CMK (cell line): ENCODE data around the gene DMXL2.
"Not testable (repeated sequence)": the region's sequence is repeated elsewhere in the genome, so short reads cannot be mapped to it uniquely, and the experiment has no call there.

Source experiments
- DNase-seq: peaks from one replicate; pipeline ENCODE4 v3.0.0-alpha.2; 2010; ENCODE audit warnings: low read depth

DMXL2 gene

GRCh38 chr15:51576911-51577500 lies 45.6 kb downstream of the DMXL2 start:
- DNase-seq = no peak

- DNase-seq = no peak
Measured at GRCh38 chr15:51576286-51576850, 46.2 kb downstream of the DMXL2 start.

- DNase-seq = no peak
Measured at GRCh38 chr15:51575775-51576174, 46.8 kb downstream of the DMXL2 start.

GRCh38 chr15:51573352-51573751 lies 49.2 kb downstream of the DMXL2 start:
- DNase-seq = not testable (repeated sequence)

GRCh38 chr15:51568939-51569784 lies 53.4 kb downstream of the DMXL2 start:
- DNase-seq = peak; percentile 37

- DNase-seq = no peak
Measured at GRCh38 chr15:51561271-51561670, 61.3 kb downstream of the DMXL2 start.

GRCh38 chr15:51558876-51559275 lies 63.7 kb downstream of the DMXL2 start:
- DNase-seq = no peak

GRCh38 chr15:51558411-51558810 lies 64.2 kb downstream of the DMXL2 start:
- no peak for DNase-seq

- no peak for DNase-seq
Measured at GRCh38 chr15:51550841-51551240, 71.7 kb downstream of the DMXL2 start.

- no peak for DNase-seq
Measured at GRCh38 chr15:51547656-51548055, 74.9 kb downstream of the DMXL2 start.

GRCh38 chr15:51536965-51537574 lies 85.5 kb downstream of the DMXL2 start:
- no peak for DNase-seq

- DNase-seq = no peak
Measured at GRCh38 chr15:51533672-51534398, 88.7 kb downstream of the DMXL2 start.

GRCh38 chr15:51526955-51527354 lies 95.6 kb downstream of the DMXL2 start:
- DNase-seq = no peak

- no peak for DNase-seq
Measured at GRCh38 chr15:51524376-51524775, 98.2 kb downstream of the DMXL2 start.

- no peak for DNase-seq
Measured at GRCh38 chr15:51516291-51516690, 106.3 kb downstream of the DMXL2 start.

- DNase-seq = no peak
Measured at GRCh38 chr15:51505251-51505650, 117.3 kb downstream of the DMXL2 start.

GRCh38 chr15:51503003-51503402 lies 119.6 kb downstream of the DMXL2 start:
- DNase-seq = no peak

- no peak for DNase-seq
Measured at GRCh38 chr15:51499379-51499976, 123.1 kb downstream of the DMXL2 start.

GRCh38 chr15:51497806-51498205 lies 124.8 kb downstream of the DMXL2 start:
- no peak for DNase-seq

- no peak for DNase-seq
Measured at GRCh38 chr15:51496246-51496645, 126.3 kb downstream of the DMXL2 start.

GRCh38 chr15:51494411-51495314 lies 127.9 kb downstream of the DMXL2 start:
- no peak for DNase-seq
